Esophagus muscularis mucosa (tissue), 4 donors: ENCODE data around the gene FAAP24. TPM values are rescaled to one million over a fixed set of nuclear protein-coding genes. Genes with fewer than 3 reads are reported as not detected.
"Not testable (repeated sequence)": the region's sequence is repeated elsewhere in the genome, so short reads cannot be mapped to it uniquely, and the experiment has no call there.

Experiments
- DNase-seq: peaks from one replicate; pipeline ENCODE4 v3.0.0-alpha.2; 2017; ENCODE audit errors: extremely low spot score
- H3K27ac ChIP-seq, 4 donors: fragments of 200-600 bp; sonication (generic); replicated peaks in 1 of 4; 1 replicate in 3 of 4; 2 replicates in 1 of 4; pipeline ENCODE4 v1.5.1; 2016 to 2019; ENCODE audit warnings: mild to moderate bottlenecking in 1 of 4
- H3K27me3 ChIP-seq, 4 donors: fragments of 200-600 bp; sonication (generic); one replicate each; pipeline versions ENCODE4 v1.5.1 to v1.6.0; 2016 to 2019
- H3K36me3 ChIP-seq, 4 donors: fragments of 200-600 bp; sonication (generic); one replicate each; pipeline ENCODE4 v1.5.1; 2016 to 2019
- H3K4me1 ChIP-seq, 4 donors: fragments of 200-600 bp; sonication (generic); one replicate each; pipeline ENCODE4 v1.5.1; 2016 to 2019
- H3K4me3 ChIP-seq, 4 donors: fragments of 200-600 bp; sonication (generic); 1 replicate in 2 of 4; 2 replicates in 2 of 4; pipeline ENCODE4 v1.5.1; 2016 to 2019; ENCODE audit warnings: mild to moderate bottlenecking in 4 of 4, moderate library complexity in 1 of 4
- H3K9me3 ChIP-seq, 4 donors: fragments of 200-600 bp; sonication (generic); 1 replicate in 3 of 4; 2 replicates in 1 of 4; pipeline ENCODE4 v1.5.1; 2016 to 2019
- CTCF ChIP-seq, 3 experiments: fragments of 200-600 bp in 2 of 3; fragments of 450-650 bp in 1 of 3; sonication (generic) in 2 of 3; IDR thresholded peaks; one replicate each; pipeline ENCODE4 v1.5.1; 2017 to 2019; ENCODE audit warnings: antibody characterized with exemption in 3 of 3, mild to moderate bottlenecking in 2 of 3, moderate library complexity in 1 of 3
- EP300 ChIP-seq: sonication (generic); formaldehyde crosslinking; IDR thresholded peaks from one replicate; pipeline ENCODE4 v1.6.1; 2017; ENCODE audit warnings: antibody characterized with exemption
- POLR2A ChIP-seq: fragments of 450-650 bp; IDR thresholded peaks from one replicate; pipeline ENCODE4 v1.6.1; 2017; ENCODE audit warnings: antibody characterized with exemption, moderate library complexity, mild to moderate bottlenecking, low read depth
- POLR2AphosphoS5 ChIP-seq, 2 donors: sonication (generic); formaldehyde crosslinking; IDR thresholded peaks; one replicate each; pipeline ENCODE4 v1.6.1; 2017; ENCODE audit warnings: antibody characterized with exemption in 2 of 2
- WGBS: methylation state at CpG from one replicate; pipeline ENCODE4 v1.1.5; 2018; 5-methylcytosine and 5-hydroxymethylcytosine counted together
- intact Hi-C: fragments of 100-400 bp; cut with DNase I; formaldehyde crosslinking; loops from one replicate; pipeline ENCODE4 v1.15.1; 2023
- total RNA-seq, 4 donors: library from RNA; depleted of rRNA; stranded (reverse); fragments of >200 nt; gene quantifications; one replicate each; pipeline versions ENCODE4 v1.1.0 to v1.2.1, GENCODE V29; 2016

Gene FAAP24
- total RNA-seq, 4 donors from 2014 or later: 0.39 to 1.2 (median 0.68) TPM

GRCh38 chr19:33000510-33000909 is 28.5 kb downstream of the FAAP24 start:
- Histone ChIP-seq H3K4me1 (no peaks in the 10 kb centered on the region), H3K4me3 (no peak overlapping the region), H3K9me3 (no peaks in the 10 kb centered on the region), H3K36me3 (no peaks in the 10 kb centered on the region), H3K27ac (no peak overlapping the region), H3K27me3 (no peaks in the 10 kb centered on the region)
- intact Hi-C loops: no loop called here
- DNase-seq: no peak
- no peak for TF ChIP-seq POLR2AphosphoS5 (IDR thresholded peaks at IDR 0.05)
- no peak for TF ChIP-seq POLR2A
- no peak for TF ChIP-seq CTCF (IDR thresholded peaks at IDR 0.05)
- no peak for TF ChIP-seq EP300
- 85% methylated on average over 8 of the region's 8 CpGs for WGBS

GRCh38 chr19:33000910-33001309 is 28.9 kb downstream of the FAAP24 start:
- Histone ChIP-seq H3K4me3 (no peak overlapping the region), H3K4me1 (no peaks in the 10 kb centered on the region), H3K9me3 (no peaks in the 10 kb centered on the region), H3K36me3 (no peaks in the 10 kb centered on the region), H3K27me3 (no peaks in the 10 kb centered on the region), H3K27ac (no peak overlapping the region)
- intact Hi-C loops: no loop called here
- TF ChIP-seq POLR2AphosphoS5 (IDR thresholded peaks at IDR 0.05): no peak
- no peak for TF ChIP-seq CTCF (IDR thresholded peaks at IDR 0.05)
- no peak for TF ChIP-seq EP300
- no peak for TF ChIP-seq POLR2A
- 98% methylated on average over 4 of the region's 4 CpGs for WGBS
- no peak for DNase-seq

- DNase-seq, H3K4me1 ChIP-seq, H3K27ac ChIP-seq, H3K9me3 ChIP-seq, H3K27me3 ChIP-seq, H3K4me3 ChIP-seq, H3K36me3 ChIP-seq, intact Hi-C loops: not testable (repeated sequence)
- WGBS: 79% methylated on average over 10 of the region's 15 CpGs
Observed at GRCh38 chr19:33002126-33002865, 30.3 kb downstream of the FAAP24 start.

GRCh38 chr19:33003424-33004024 is 31.5 kb downstream of the FAAP24 start:
- 79% methylated on average over 6 of the region's 6 CpGs for WGBS
- intact Hi-C loops, H3K4me3 ChIP-seq, H3K36me3 ChIP-seq, H3K9me3 ChIP-seq, H3K4me1 ChIP-seq, H3K27me3 ChIP-seq, H3K27ac ChIP-seq, DNase-seq: not testable (repeated sequence)

GRCh38 chr19:33005440-33005839 is 33.4 kb downstream of the FAAP24 start:
- no peak overlapping the region for H3K27ac ChIP-seq
- WGBS: 86% methylated on average over 5 of the region's 5 CpGs
- DNase-seq: no peak
- H3K4me3 ChIP-seq: no peak overlapping the region
- H3K27me3 ChIP-seq: no peaks in the 10 kb centered on the region
- intact Hi-C loops: no loop called here
- no peaks in the 10 kb centered on the region for H3K4me1 ChIP-seq
- H3K9me3 ChIP-seq: no peaks in the 10 kb centered on the region
- no peaks in the 10 kb centered on the region for H3K36me3 ChIP-seq
- TF ChIP-seq POLR2A (no peak), EP300 (no peak), POLR2AphosphoS5 (IDR thresholded peaks at IDR 0.05) (no peak), CTCF (IDR thresholded peaks at IDR 0.05) (no peak)

GRCh38 chr19:33008738-33009137 is 36.7 kb downstream of the FAAP24 start:
- WGBS: 90% methylated on average over 4 of the region's 4 CpGs

GRCh38 chr19:33010891-33011290 is 38.8 kb downstream of the FAAP24 start:
- WGBS: 92% methylated on average over 4 of the region's 4 CpGs
- H3K4me3 ChIP-seq, H3K27ac ChIP-seq, H3K27me3 ChIP-seq, H3K9me3 ChIP-seq, H3K36me3 ChIP-seq, H3K4me1 ChIP-seq, intact Hi-C loops, DNase-seq: not testable (repeated sequence)

More at GRCh38 chr19:33008738-33009137, 36.7 kb downstream of the FAAP24 start:
- TF ChIP-seq POLR2A: no peak
- TF ChIP-seq EP300: no peak
- TF ChIP-seq POLR2AphosphoS5 (IDR thresholded peaks at IDR 0.05): no peak
- TF ChIP-seq CTCF (IDR thresholded peaks at IDR 0.05): no peak
- Histone ChIP-seq H3K4me1 (no peaks in the 10 kb centered on the region), H3K36me3 (peaks cover 0 to 2% (median 0%) of the 10 kb centered on the region in 4 donors), H3K27ac (no peak overlapping the region), H3K4me3 (no peak overlapping the region), H3K27me3 (no peaks in the 10 kb centered on the region), H3K9me3 (no peaks in the 10 kb centered on the region)
- no peak for DNase-seq
- intact Hi-C loops: no loop called here
